ENCODE data around the gene PTPN22. TPM values are rescaled to one million over a fixed set of nuclear protein-coding genes. Genes with fewer than 3 reads are reported as not detected.

Gene PTPN22
- total RNA-seq, 2 experiments from 2014 or later = 62.8 to 74.6 TPM

DNA sequence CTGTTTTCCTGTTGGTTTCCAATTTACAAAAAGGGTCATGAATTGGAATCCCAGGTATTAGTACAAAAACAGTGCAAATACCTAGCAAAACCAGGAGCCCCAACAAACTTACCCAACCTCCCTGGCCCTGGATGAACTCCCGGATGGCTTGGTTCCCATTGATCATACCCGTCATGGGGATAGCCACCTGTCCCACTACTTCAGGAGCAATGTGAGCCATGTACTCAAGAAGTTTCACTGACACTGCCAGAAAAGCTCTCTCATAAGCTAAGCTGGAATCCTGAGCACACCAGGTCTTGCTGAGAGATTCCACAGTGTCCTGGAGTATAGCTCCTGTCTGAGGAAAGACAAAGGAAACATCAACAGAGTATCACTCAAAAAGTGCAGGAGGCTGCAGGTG, 10.1 kb upstream of the PTPN22 start:
- ChIA-PET CTCF (interaction anchor here (1.7 to 2.9 kb wide), 4 partner anchors 9 to 50 kb away, joined by 5 to 10 read pairs (median 6); no protein-coding TSS in a partner anchor), POLR2A (no interaction called here)
- Mint-ChIP-seq H3K9me3 (peaks cover 5% of the 10 kb centered on the region), H3K4me1 (peaks cover 42% of the 10 kb centered on the region), H3K27ac (peak overlapping the region; percentile 66), H3K36me3 (ENCODE audit: low read depth) (peaks cover 16% of the 10 kb centered on the region), H3K4me3 (no peak overlapping the region), H3K27me3 (no peaks in the 10 kb centered on the region)
- no peak for DNase-seq

DNA sequence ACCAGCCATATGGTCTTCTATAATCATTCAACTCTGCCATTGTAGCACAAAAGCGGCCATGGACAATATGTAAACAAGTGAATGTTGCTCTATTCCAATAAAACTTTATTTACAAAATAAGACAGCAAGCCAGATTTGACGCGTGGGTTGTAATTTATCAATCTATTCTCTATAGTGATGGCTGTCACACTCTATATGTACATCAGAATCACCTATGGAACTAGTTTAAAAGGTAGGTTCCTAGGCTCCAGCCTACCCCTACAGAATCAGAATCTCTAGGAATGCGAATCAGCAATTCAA, 8.2 kb upstream of the PTPN22 start:
- ChIA-PET POLR2A (no interaction called here), CTCF (interaction anchor here (1.1 to 2.9 kb wide), 5 partner anchors 9 to 24 kb away, joined by 3 to 10 read pairs (median 4); no protein-coding TSS in a partner anchor)
- H3K27ac Mint-ChIP-seq = peak overlapping the region; percentile 37
- no peak for DNase-seq
- no peaks in the 10 kb centered on the region for H3K27me3 Mint-ChIP-seq
- peaks cover 51% of the 10 kb centered on the region for H3K4me1 Mint-ChIP-seq
- H3K36me3 Mint-ChIP-seq (ENCODE audit: low read depth) = peaks cover 16% of the 10 kb centered on the region
- peaks cover 5% of the 10 kb centered on the region for H3K9me3 Mint-ChIP-seq
- no peak overlapping the region for H3K4me3 Mint-ChIP-seq

GRCh38 chr1:113876176-113876575, 4.7 kb upstream of the PTPN22 start:
- Mint-ChIP-seq H3K27me3 (no peaks in the 10 kb centered on the region), H3K9me3 (peaks cover 5% of the 10 kb centered on the region), H3K4me1 (peaks cover 70% of the 10 kb centered on the region), H3K27ac (no peak overlapping the region), H3K36me3 (ENCODE audit: low read depth) (peaks cover 16% of the 10 kb centered on the region), H3K4me3 (no peak overlapping the region)
- ChIA-PET CTCF (interaction anchor here (0.8 to 2.2 kb wide), 9 partner anchors 12 to 64 kb away, joined by 3 to 7 read pairs (median 5); partner anchors contain the start of genes AP4B1 and BCL2L15), POLR2A (interaction anchor here (1.5 kb wide), 1 partner anchor 28 kb away, joined by 6 read pairs; no protein-coding TSS in a partner anchor)
- DNase-seq = no peak

GRCh38 chr1:113875714-113876113, 4.2 kb upstream of the PTPN22 start:
- no peak for DNase-seq
- CTCF ChIA-PET = interaction anchor here (0.8 to 2.2 kb wide), 9 partner anchors 12 to 65 kb away, joined by 3 to 7 read pairs (median 5); partner anchors contain the start of genes AP4B1 and BCL2L15
- no peak overlapping the region for H3K4me3 Mint-ChIP-seq
- H3K4me1 Mint-ChIP-seq = peaks cover 65% of the 10 kb centered on the region
- POLR2A ChIA-PET = interaction anchor here (1.5 kb wide), 1 partner anchor 28 kb away, joined by 6 read pairs; no protein-coding TSS in a partner anchor
- peaks cover 5% of the 10 kb centered on the region for H3K9me3 Mint-ChIP-seq
- no peak overlapping the region for H3K27ac Mint-ChIP-seq
- peaks cover 16% of the 10 kb centered on the region for H3K36me3 Mint-ChIP-seq (ENCODE audit: low read depth)
- H3K27me3 Mint-ChIP-seq = no peaks in the 10 kb centered on the region

GRCh38 chr1:113874012-113874879, 2.7 kb upstream of the PTPN22 start:
- ChIA-PET CTCF (interaction anchor here (0.9 to 2.2 kb wide), 5 partner anchors 10 to 50 kb away, joined by 3 to 7 read pairs (median 3); no protein-coding TSS in a partner anchor), POLR2A (interaction anchor here (1.2 kb wide), 1 partner anchor 30 kb away, joined by 4 read pairs; the partner anchor contains the start of gene AP4B1)
- Mint-ChIP-seq H3K4me3 (no peak overlapping the region), H3K9me3 (peaks cover 4% of the 10 kb centered on the region), H3K36me3 (ENCODE audit: low read depth) (peaks cover 21% of the 10 kb centered on the region), H3K27me3 (no peaks in the 10 kb centered on the region), H3K4me1 (peaks cover 63% of the 10 kb centered on the region), H3K27ac (peak overlapping the region; percentile 75)
- no peak for DNase-seq

GRCh38 chr1:113872219-113872935, 865 bp upstream of the PTPN22 start:
- POLR2A ChIA-PET = interaction anchor here (0.9 kb wide), 1 partner anchor 32 kb away, joined by 3 read pairs; the partner anchor contains the start of gene AP4B1
- CTCF ChIA-PET = no interaction called here
- H3K27me3 Mint-ChIP-seq = no peaks in the 10 kb centered on the region

GRCh38 chr1:113870778-113871177, 734 bp downstream of the PTPN22 start:
- Mint-ChIP-seq H3K4me3 (peak overlapping the region; percentile 92), H3K27ac (peak overlapping the region; percentile 98), H3K36me3 (ENCODE audit: low read depth) (peaks cover 38% of the 10 kb centered on the region), H3K4me1 (peaks cover 73% of the 10 kb centered on the region), H3K9me3 (no peaks in the 10 kb centered on the region), H3K27me3 (no peaks in the 10 kb centered on the region)
- ChIA-PET CTCF (interaction anchor here (1.5 to 2.4 kb wide), 2 partner anchors 11 to 16 kb away, joined by 7 to 15 read pairs; partner anchors contain the start of gene BCL2L15), POLR2A (interaction anchor here (0.5 kb wide), 1 partner anchor 11 kb away, joined by 4 read pairs; no protein-coding TSS in a partner anchor)
- peak; percentile 31 for DNase-seq

More at GRCh38 chr1:113872219-113872935, 865 bp upstream of the PTPN22 start:
- Mint-ChIP-seq H3K27ac (peak overlapping the region; percentile 98), H3K36me3 (ENCODE audit: low read depth) (peaks cover 34% of the 10 kb centered on the region), H3K4me3 (peak overlapping the region; percentile 92), H3K9me3 (peaks cover 4% of the 10 kb centered on the region), H3K4me1 (peaks cover 72% of the 10 kb centered on the region)
- peak; percentile 18 for DNase-seq

GRCh38 chr1:113868387-113869083, 3.0 kb downstream of the PTPN22 start:
- no peak for DNase-seq
- POLR2A ChIA-PET = interaction anchor here (0.6 kb wide), 1 partner anchor 36 kb away, joined by 4 read pairs; no protein-coding TSS in a partner anchor
- peaks cover 60% of the 10 kb centered on the region for H3K4me1 Mint-ChIP-seq
- no peaks in the 10 kb centered on the region for H3K27me3 Mint-ChIP-seq
- CTCF ChIA-PET = interaction anchor here (1.0 to 2.4 kb wide), 4 partner anchors 9 to 35 kb away, joined by 4 to 15 read pairs (median 8); no protein-coding TSS in a partner anchor
- H3K9me3 Mint-ChIP-seq = no peaks in the 10 kb centered on the region
- peak overlapping the region; percentile 92 for H3K4me3 Mint-ChIP-seq
- H3K27ac Mint-ChIP-seq = peak overlapping the region; percentile 79
- H3K36me3 Mint-ChIP-seq (ENCODE audit: low read depth) = peaks cover 49% of the 10 kb centered on the region

DNA sequence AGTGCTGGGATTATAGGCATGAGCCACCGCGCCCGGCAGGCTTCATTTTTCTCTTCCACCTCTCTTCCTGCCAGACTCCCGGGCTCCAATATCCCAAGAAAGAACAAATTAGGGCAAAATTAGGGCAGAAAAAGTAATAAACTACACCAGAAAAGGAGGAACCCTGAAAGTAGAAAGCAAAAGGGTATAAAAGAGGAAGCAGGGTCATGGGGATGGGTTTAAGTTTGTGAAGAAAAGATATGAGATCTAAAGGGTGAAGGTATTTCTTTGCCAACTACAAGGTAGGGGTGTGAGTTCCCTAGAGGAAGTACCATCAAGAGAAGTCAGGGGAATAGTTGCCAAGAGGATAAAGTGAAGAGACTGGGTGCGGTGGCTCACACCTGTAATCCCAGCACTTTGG, 9.9 kb downstream of the PTPN22 start:
- ChIA-PET CTCF (interaction anchor here (1.1 to 1.2 kb wide), 3 partner anchors 22 to 80 kb away, joined by 3 to 5 read pairs (median 3); no protein-coding TSS in a partner anchor), POLR2A (no interaction called here)
- no peak overlapping the region for H3K27ac Mint-ChIP-seq
- no peaks in the 10 kb centered on the region for H3K27me3 Mint-ChIP-seq
- H3K9me3 Mint-ChIP-seq = no peaks in the 10 kb centered on the region
- DNase-seq = no peak
- peaks cover 48% of the 10 kb centered on the region for H3K36me3 Mint-ChIP-seq (ENCODE audit: low read depth)
- H3K4me3 Mint-ChIP-seq = no peak overlapping the region
- peaks cover 46% of the 10 kb centered on the region for H3K4me1 Mint-ChIP-seq

DNA sequence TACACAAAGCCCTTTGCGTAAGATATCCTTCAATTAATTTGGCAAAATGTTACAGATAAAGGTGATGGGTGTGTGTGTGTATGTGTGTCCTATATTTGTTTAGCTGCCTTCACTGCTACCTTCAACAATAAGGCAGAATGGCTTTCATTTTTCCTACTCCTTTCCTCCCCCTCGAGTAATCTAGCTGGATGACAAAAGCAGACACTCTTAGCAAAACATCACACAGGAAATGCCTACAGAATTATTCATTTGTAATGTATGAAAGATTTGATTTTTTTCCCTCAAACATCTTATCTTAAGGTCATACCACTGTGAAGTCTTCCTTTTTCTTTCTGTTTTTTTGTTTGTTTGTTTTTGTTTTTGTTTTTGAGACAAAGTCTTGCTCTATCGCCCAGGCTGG, 10.6 kb downstream of the PTPN22 start:
- Mint-ChIP-seq H3K36me3 (ENCODE audit: low read depth) (peaks cover 54% of the 10 kb centered on the region), H3K27ac (no peak overlapping the region), H3K27me3 (no peaks in the 10 kb centered on the region), H3K4me3 (no peak overlapping the region), H3K9me3 (no peaks in the 10 kb centered on the region), H3K4me1 (peaks cover 48% of the 10 kb centered on the region)
- DNase-seq = no peak
- ChIA-PET POLR2A (interaction anchor here (1.5 kb wide), 1 partner anchor 68 kb away, joined by 3 read pairs; the partner anchor contains the start of gene HIPK1), CTCF (interaction anchor here (0.7 to 3.5 kb wide), 2 partner anchors 9 to 10 kb away, joined by 3 to 15 read pairs; no protein-coding TSS in a partner anchor)

DNA sequence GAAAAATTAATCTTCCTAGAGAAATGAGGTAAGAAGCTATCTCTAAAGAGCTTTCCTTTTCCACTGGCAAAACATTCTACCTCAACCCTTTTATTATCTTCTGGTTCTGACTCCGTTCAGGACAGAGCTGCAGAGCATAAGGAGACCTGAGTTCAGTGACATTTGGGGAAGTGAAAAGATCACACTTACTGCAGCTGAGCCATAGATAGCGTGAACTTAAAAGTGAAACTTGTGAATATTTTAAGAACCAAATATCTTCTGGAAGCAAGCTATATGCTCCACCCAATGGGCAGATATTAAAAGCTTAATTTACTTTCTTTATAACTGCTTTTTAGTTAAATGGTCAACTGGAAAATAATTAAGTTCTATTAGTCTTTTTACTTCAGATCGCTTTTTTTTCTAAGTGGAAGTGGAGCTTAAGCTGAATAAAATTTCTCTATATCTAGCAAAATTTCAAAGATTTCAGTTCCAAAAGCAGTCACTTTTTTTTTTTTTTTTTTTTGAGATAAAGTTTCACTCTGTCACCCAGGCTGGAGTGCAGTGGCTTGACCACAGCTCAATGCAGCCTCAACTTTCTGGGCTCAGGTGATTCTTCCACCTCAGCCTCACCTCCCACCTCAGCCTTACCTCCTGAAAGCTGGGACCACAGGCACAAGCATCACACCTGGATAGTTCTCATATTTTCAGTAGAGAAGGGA, 11.9 kb downstream of the PTPN22 start:
- no peaks in the 10 kb centered on the region for H3K27me3 Mint-ChIP-seq
- ChIA-PET CTCF (interaction anchor here (0.5 to 3.5 kb wide), 9 partner anchors 10 to 1090 kb away, joined by 3 to 15 read pairs (median 4); no protein-coding TSS in a partner anchor), POLR2A (interaction anchor here (0.7 to 1.5 kb wide), 2 partner anchors 11 to 70 kb away, joined by 3 to 4 read pairs; partner anchors contain the start of gene HIPK1)
- no peaks in the 10 kb centered on the region for H3K9me3 Mint-ChIP-seq
- H3K27ac Mint-ChIP-seq = no peak overlapping the region
- H3K4me3 Mint-ChIP-seq = no peak overlapping the region
- H3K36me3 Mint-ChIP-seq (ENCODE audit: low read depth) = peaks cover 57% of the 10 kb centered on the region
- peaks cover 43% of the 10 kb centered on the region for H3K4me1 Mint-ChIP-seq
- no peak for DNase-seq

Measured in activated CD4-positive, alpha-beta T cell treated with anti-CD3 and anti-CD28 coated beads, Interleukin-2, amount 10 ng/mL, durations not matched to agents 7 days and 5 days (primary cell).